HL-60 (cell line): Measurements from ENCODE around the gene TNRC6C.
"Not testable (repeated sequence)": the region's sequence is repeated elsewhere in the genome, so short reads cannot be mapped to it uniquely, and the experiment has no call there.

Source experiments
- DNase-seq, 2 experiments: peaks; one replicate each; pipeline ENCODE4 v3.0.0-alpha.2; 2010 to 2020; ENCODE audit warnings: low read depth in 1 of 2, low spot score in 1 of 2
- H3K27ac ChIP-seq: fragments of 250-450 bp; sonication (Bioruptor Pico); replicated peaks from 2 replicates; pipeline ENCODE4 v1.5.1; 2020; ENCODE audit warnings: mild to moderate bottlenecking, moderate library complexity
- H3K27me3 ChIP-seq: fragments of 250-450 bp; sonication (Bioruptor Pico); 2 replicates; pipeline ENCODE4 v1.5.1; 2021; ENCODE audit warnings: mild to moderate bottlenecking, moderate library complexity; ENCODE audit not compliant: insufficient read depth, poor library complexity, severe bottlenecking
- H3K4me3 ChIP-seq: replicated peaks from 2 replicates; pipeline ENCODE4 v1.5.1; 2011; ENCODE audit warnings: mild to moderate bottlenecking, control low read depth, low read length; ENCODE audit not compliant: insufficient read depth
- CTCF ChIP-seq: IDR thresholded peaks from one replicate; pipeline ENCODE4 v1.5.1; 2011; ENCODE audit warnings: low read length, control low read depth, inconsistent platforms; ENCODE audit not compliant: insufficient read depth
- GABPA ChIP-seq: IDR thresholded peaks from 2 replicates; pipeline ENCODE4 v1.6.1; 2012; ENCODE audit warnings: low read depth
- POLR2AphosphoS5 ChIP-seq: IDR thresholded peaks from 2 replicates; pipeline ENCODE4 v1.6.1; 2012; ENCODE audit warnings: low read depth
- REST ChIP-seq: IDR thresholded peaks from 2 replicates; pipeline ENCODE4 v1.6.1; 2012; ENCODE audit warnings: low read depth; ENCODE audit not compliant: insufficient replicate concordance
- SPI1 ChIP-seq: IDR thresholded peaks from 2 replicates; pipeline ENCODE4 v1.6.1; 2012; ENCODE audit warnings: low read depth, mild to moderate bottlenecking, borderline replicate concordance

TNRC6C gene

GRCh38 chr17:78063489-78063888, 105.0 kb downstream of the TNRC6C start:
- no peak for DNase-seq
- TF ChIP-seq POLR2AphosphoS5 (no peak), GABPA (no peak), REST (no peak), SPI1 (no peak), CTCF (no peak)
- no peaks in the 10 kb centered on the region for H3K27me3 ChIP-seq
- no peak overlapping the region for H3K27ac ChIP-seq
- H3K4me3 ChIP-seq = no peak overlapping the region

GRCh38 chr17:78064708-78065107, 106.2 kb downstream of the TNRC6C start:
- TF ChIP-seq POLR2AphosphoS5 = no peak
- no peak for DNase-seq
- Histone ChIP-seq H3K27ac (no peak overlapping the region), H3K27me3 (no peaks in the 10 kb centered on the region), H3K4me3 (no peak overlapping the region)

GRCh38 chr17:78066976-78067375, 108.5 kb downstream of the TNRC6C start:
- DNase-seq = not testable (repeated sequence)

GRCh38 chr17:78069695-78070094, 111.2 kb downstream of the TNRC6C start:
- no peak overlapping the region for H3K4me3 ChIP-seq
- DNase-seq = no peak
- no peak overlapping the region for H3K27ac ChIP-seq
- TF ChIP-seq GABPA (no peak), REST (no peak), POLR2AphosphoS5 (no peak), SPI1 (no peak), CTCF (no peak)
- H3K27me3 ChIP-seq = no peaks in the 10 kb centered on the region

More at GRCh38 chr17:78066976-78067375, 108.5 kb downstream of the TNRC6C start:
- not testable (repeated sequence) for H3K27me3 ChIP-seq, H3K4me3 ChIP-seq, H3K27ac ChIP-seq

- Histone ChIP-seq H3K27ac (no peak overlapping the region), H3K27me3 (no peaks in the 10 kb centered on the region), H3K4me3 (no peak overlapping the region)
- TF ChIP-seq REST = no peak
- no peak for TF ChIP-seq GABPA
- TF ChIP-seq SPI1 = no peak
- TF ChIP-seq POLR2AphosphoS5 = no peak
- TF ChIP-seq CTCF = no peak
- no peak for DNase-seq
These were observed 114.5 kb downstream of the TNRC6C start for GRCh38 chr17:78072961-78073360.
